ENCODE measurements around the gene ABCB6.

ABCB6 gene

GRCh38 chr2:219245148-219245898 is 26.6 kb upstream of the ABCB6 start, which contains the start of the genes GLB1L and STK16:
Gene GLB1L, minus strand, starts transcription at chr2:219245444. Its CDS starts 1,871 bp downstream, at chr2:219243573.
Gene STK16, plus strand, starts transcription at chr2:219245479. Its CDS starts 521 bp downstream, at chr2:219246000.
- peak; percentile 82 for DNase-seq (ENCODE audit: low read depth)

- DNase-seq (ENCODE audit: low read depth) = no peak
These were observed 26.0 kb upstream of the ABCB6 start for GRCh38 chr2:219244789-219245147.

DNA sequence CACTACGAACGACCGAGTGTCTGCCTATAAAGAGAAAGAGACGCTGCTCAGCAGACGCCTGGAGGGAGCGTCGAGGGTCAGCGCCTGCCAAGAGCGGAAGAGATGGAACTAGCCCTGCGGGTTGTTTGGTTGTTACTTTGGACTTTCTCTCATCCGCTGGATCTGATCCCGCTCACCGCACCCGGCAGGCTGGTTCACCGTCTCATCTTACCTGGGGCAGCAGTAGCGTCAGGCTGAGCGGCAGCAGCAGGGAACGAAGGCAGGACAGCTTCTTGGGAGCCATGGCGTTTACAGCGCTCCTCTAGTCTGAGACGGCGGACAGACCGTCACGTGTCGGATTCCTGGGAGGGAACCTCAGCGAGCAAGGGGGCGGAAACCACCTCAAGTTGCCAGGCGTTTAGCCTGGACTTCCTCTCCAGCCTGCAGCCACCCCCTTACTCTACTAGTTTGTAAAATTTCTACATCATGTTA is 24.6 kb upstream of the ABCB6 start:
- no peak for DNase-seq (ENCODE audit: low read depth)

GRCh38 chr2:219234331-219234730 is 15.6 kb upstream of the ABCB6 start:
- no peak for DNase-seq (ENCODE audit: low read depth)

GRCh38 chr2:219230059-219230540 is 11.3 kb upstream of the ABCB6 start:
- DNase-seq (ENCODE audit: low read depth) = no peak

- peak; percentile 97 for DNase-seq (ENCODE audit: low read depth)
These were observed 10.7 kb upstream of the ABCB6 start, which contains the start of the genes ANKZF1 and ATG9A for GRCh38 chr2:219229305-219230058. Gene ANKZF1, plus strand, starts transcription at chr2:219229806. Its CDS starts 452 bp downstream, at chr2:219230258. Gene ATG9A, minus strand, starts transcription at chr2:219229636. Its CDS starts 1,612 bp downstream, at chr2:219228024.

GRCh38 chr2:219228911-219229304 is 10.2 kb upstream of the ABCB6 start:
- DNase-seq (ENCODE audit: low read depth) = no peak

DNA sequence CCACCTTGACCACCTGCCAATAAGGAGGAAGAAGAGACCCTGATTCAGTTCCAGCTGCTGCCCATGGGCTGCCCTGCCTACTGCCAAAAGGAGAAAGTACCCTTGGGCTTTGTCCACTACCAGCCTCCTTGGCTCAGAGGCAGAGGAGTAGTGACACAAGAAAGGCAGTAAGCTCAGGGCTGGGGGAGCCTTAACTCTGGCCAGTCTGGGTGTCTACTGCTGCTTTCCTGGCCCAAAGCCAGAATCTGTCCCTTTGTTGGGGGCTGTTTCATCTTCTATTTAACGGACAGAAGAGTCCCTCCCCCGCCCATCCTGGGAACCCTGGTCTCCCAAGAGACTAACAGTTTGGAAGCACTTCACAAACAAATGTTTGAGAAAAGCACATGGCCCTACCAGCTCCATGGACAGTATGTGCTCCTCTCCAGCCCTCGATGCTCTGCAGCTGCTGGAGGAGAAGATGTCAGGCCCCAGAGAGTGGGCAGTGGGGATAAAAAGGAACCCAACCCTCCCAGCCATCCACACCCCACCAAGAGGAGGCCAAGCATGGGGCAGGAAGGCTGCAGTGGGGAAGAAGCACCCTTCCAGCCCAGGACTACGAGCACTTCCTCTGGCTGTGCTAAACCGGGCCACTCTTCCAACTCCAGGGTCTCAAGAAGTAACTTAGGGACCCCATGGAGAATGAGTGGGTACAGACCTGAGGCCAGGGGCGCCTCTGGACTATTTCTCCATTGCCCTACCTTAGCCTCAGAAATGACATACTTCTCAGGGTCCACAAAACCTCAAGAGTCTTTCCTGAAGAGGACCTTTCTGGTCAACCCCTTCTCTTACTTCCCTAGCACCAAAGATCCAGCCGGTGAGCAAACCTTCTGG is 9.5 kb upstream of the ABCB6 start:
- DNase-seq (ENCODE audit: low read depth) = no peak

DNA sequence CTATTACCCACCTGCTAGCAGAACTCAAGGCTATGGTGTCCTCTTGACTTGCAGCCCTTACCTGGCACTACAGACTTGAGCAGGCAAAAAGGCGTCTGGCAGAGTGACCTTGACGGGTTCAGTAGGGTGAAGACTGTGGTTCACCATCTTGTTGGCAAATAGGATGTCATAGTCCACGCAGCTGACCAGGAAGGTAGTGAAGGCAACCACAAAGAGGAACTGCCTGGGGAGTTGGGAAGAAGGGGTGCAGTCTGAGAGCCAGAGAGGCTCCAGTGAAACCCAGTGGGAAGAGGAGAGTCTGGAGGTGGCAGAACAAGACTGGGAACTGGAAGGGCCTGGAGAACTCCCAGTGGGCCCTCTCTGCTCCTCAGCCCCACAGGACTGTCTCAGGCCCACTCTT is 6.6 kb upstream of the ABCB6 start:
- DNase-seq (ENCODE audit: low read depth) = no peak

- no peak for DNase-seq (ENCODE audit: low read depth)
These were observed 5.3 kb upstream of the ABCB6 start for GRCh38 chr2:219223831-219224610.

GRCh38 chr2:219221957-219222518 is 3.3 kb upstream of the ABCB6 start:
- no peak for DNase-seq (ENCODE audit: low read depth)

DNA sequence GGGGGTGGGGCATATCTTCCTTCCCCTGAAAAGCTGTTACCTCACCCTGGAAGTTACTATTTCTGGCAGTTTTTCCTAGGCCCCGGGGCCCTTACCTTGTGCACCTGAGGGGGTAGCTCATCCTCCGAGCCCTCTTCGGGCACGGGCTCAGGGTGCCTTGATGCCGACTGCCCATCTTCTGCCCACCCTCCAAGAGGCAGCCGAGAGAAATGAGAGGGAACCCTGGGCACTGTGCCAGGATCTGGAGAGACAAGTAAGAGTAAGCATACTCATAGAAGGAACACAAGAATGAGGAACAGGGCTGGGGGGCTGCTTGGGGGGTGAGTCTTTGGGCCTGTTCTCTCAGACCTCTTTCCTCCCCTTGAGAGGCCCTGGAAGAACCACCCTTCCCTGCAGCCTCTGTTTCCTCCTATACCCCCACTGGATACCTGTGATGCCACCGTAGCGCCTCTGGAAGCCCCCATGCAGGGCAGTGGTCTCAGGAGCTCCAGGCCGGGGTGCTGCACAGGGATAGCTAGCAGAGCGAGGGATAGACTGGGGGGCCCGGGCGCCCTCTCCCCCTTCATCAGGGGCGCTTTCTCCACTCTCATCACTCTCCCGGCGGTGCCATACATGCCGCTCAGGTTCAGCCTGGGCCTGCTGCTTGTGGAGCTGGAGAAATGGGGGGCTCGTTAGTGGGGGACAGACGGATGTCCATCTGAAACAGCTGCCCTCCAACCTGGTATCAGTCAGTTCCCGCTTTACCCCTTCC is 2.1 kb upstream of the ABCB6 start:
- no peak for DNase-seq (ENCODE audit: low read depth)

GRCh38 chr2:219219784-219220532 is 1.2 kb upstream of the ABCB6 start:
- no peak for DNase-seq (ENCODE audit: low read depth)

GRCh38 chr2:219218217-219218731 is 484 bp downstream of the ABCB6 start:
- DNase-seq (ENCODE audit: low read depth) = no peak

DNA sequence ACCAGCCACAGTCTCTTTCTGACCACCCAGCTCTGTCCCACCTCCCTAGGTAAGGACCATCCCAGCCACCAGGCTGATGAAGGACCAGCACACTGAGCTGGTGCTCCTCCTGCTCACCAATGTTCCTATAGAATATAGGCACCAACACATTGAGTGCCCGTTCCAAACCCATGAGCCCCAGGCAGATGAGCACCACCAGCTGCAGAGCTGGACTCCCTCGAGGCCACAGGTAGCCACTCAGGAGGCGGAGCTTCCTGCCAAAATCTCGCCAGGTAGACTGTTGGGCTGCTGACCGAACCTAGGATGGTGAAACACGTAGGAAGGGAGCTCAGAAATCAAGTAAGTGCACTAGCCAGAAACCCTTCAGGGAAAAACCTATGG is 2.2 kb downstream of the ABCB6 start:
- no peak for DNase-seq (ENCODE audit: low read depth)

DNA sequence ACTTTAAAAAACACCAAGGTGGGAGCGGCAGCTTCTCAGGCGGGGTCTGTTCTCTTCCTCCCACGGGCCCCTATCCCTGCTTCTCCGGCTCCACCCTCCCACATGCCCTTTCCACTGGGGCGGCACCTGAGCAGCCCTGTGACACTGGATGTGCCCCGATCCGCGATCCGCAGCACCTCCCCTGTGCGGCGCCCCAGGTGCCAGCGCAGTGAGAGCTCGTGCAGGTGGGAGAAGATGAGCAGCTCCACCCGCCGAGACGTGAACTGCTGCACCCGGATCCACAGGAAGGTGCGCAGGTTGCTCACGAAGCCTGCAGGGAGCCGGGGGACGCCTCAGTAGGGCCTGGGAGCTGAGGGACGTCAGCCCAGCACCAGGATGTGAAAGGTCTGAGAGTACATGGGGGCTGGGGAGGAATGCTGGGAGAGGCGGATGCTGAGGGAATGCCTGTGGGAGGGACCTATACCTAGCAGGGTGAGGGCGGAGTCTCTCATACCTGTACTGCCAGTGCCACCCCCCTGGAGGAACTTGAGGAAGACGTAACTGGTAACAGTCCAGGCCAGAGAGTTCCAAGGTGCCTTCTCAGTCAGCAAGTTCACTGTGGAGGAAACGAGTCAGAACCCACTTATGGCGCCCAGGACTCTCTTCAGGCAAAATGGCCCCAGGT is 2.8 kb downstream of the ABCB6 start:
- no peak for DNase-seq (ENCODE audit: low read depth)

GRCh38 chr2:219214786-219215185 is 4.0 kb downstream of the ABCB6 start:
- DNase-seq (ENCODE audit: low read depth) = no peak

GRCh38 chr2:219214141-219214540 is 4.6 kb downstream of the ABCB6 start:
- DNase-seq (ENCODE audit: low read depth) = no peak
